Liver (tissue), 9 donors: ENCODE measurements around the gene E2F8. TPM values are rescaled to one million over a fixed set of nuclear protein-coding genes. Genes with fewer than 3 reads are reported as not detected.

Source experiments
- DNase-seq: peaks from one replicate; pipeline ENCODE4 v3.0.0-alpha.2; 2017; ENCODE audit warnings: low spot score
- H3K27ac ChIP-seq, 2 donors: one replicate each; pipeline ENCODE4 v1.7.0; 2013; ENCODE audit warnings: inconsistent platforms in 2 of 2, low read length in 2 of 2, control low read depth in 1 of 2, low read depth in 1 of 2, mild to moderate bottlenecking in 1 of 2
- H3K27me3 ChIP-seq, 4 donors: one replicate each; pipeline versions ENCODE4 v1.6.1 to v1.7.0; 2013; ENCODE audit warnings: low read length in 3 of 4, inconsistent platforms in 1 of 4, mild to moderate bottlenecking in 1 of 4, moderate library complexity in 1 of 4; ENCODE audit not compliant: control insufficient read depth in 4 of 4, insufficient read depth in 4 of 4
- H3K36me3 ChIP-seq, 4 donors: one replicate each; pipeline versions ENCODE4 v1.6.1 to v1.7.0; 2013; ENCODE audit warnings: low read length in 3 of 4, mild to moderate bottlenecking in 3 of 4, low read depth in 1 of 4, moderate library complexity in 1 of 4; ENCODE audit not compliant: control insufficient read depth in 4 of 4, insufficient read depth in 3 of 4
- H3K4me1 ChIP-seq, 4 donors: one replicate each; pipeline versions ENCODE4 v1.6.1 to v1.7.0; 2013; ENCODE audit warnings: low read length in 3 of 4, mild to moderate bottlenecking in 3 of 4, moderate library complexity in 1 of 4; ENCODE audit not compliant: control insufficient read depth in 4 of 4, insufficient read depth in 4 of 4
- H3K4me3 ChIP-seq, 3 donors: one replicate each; pipeline versions ENCODE4 v1.6.1 to v1.7.0; 2013; ENCODE audit warnings: low read length in 3 of 3, control low read depth in 1 of 3, low read depth in 1 of 3, mild to moderate bottlenecking in 1 of 3
- H3K9ac ChIP-seq, 2 donors: one replicate each; pipeline ENCODE4 v1.7.0; 2013; ENCODE audit warnings: low read length in 2 of 2, mild to moderate bottlenecking in 2 of 2, moderate library complexity in 2 of 2, control low read depth in 1 of 2, low read depth in 1 of 2
- H3K9me3 ChIP-seq, 4 donors: one replicate each; pipeline versions ENCODE4 v1.6.1 to v1.7.0; 2013; ENCODE audit warnings: low read length in 3 of 4; ENCODE audit not compliant: control insufficient read depth in 4 of 4
- ATF3 ChIP-seq: IDR thresholded peaks from 2 replicates; pipeline ENCODE4 v1.6.1; 2016; ENCODE audit warnings: antibody characterized with exemption
- CTCF ChIP-seq: fragments of 150-350 bp; IDR thresholded peaks from 2 replicates; pipeline ENCODE4 v1.5.1; 2017; ENCODE audit warnings: improper control_type of control experiment, low read depth, low read length; ENCODE audit not compliant: missing input control
- EGR1 ChIP-seq, 2 donors: IDR thresholded peaks; 2 replicates each; pipeline ENCODE4 v1.6.1; 2016 to 2018; ENCODE audit warnings: antibody characterized with exemption in 2 of 2, low read depth in 2 of 2
- FOXA1 ChIP-seq: IDR thresholded peaks from 2 replicates; pipeline ENCODE4 v1.6.1; 2016; ENCODE audit warnings: antibody characterized with exemption
- FOXA2 ChIP-seq: IDR thresholded peaks from 2 replicates; pipeline ENCODE4 v1.6.1; 2016; ENCODE audit warnings: antibody characterized with exemption
- GABPA ChIP-seq, 2 donors: IDR thresholded peaks in 1 of 2; conservative IDR thresholded peaks in 1 of 2; 2 replicates each; pipeline ENCODE4 v1.6.1; 2016; ENCODE audit warnings: antibody characterized with exemption in 2 of 2, mild to moderate bottlenecking in 1 of 2, moderate library complexity in 1 of 2
- HNF4A ChIP-seq, 2 donors: conservative IDR thresholded peaks; 2 replicates each; pipeline ENCODE4 v1.6.1; 2016; ENCODE audit warnings: antibody characterized with exemption in 2 of 2, mild to moderate bottlenecking in 2 of 2
- HNF4G ChIP-seq: IDR thresholded peaks from 2 replicates; pipeline ENCODE4 v1.6.1; 2016; ENCODE audit warnings: antibody characterized with exemption
- JUND ChIP-seq, 2 donors: IDR thresholded peaks; 2 replicates each; pipeline ENCODE4 v1.6.1; 2016; ENCODE audit warnings: antibody characterized with exemption in 2 of 2
- NR2F2 ChIP-seq: IDR thresholded peaks from 2 replicates; pipeline ENCODE4 v1.6.1; 2016; ENCODE audit warnings: antibody characterized with exemption
- RAD21 ChIP-seq, 2 donors: IDR thresholded peaks; 2 replicates each; pipeline ENCODE4 v1.6.1; 2016; ENCODE audit warnings: antibody characterized with exemption in 2 of 2, mild to moderate bottlenecking in 2 of 2
- REST ChIP-seq: IDR thresholded peaks from 2 replicates; pipeline ENCODE4 v1.6.1; 2016; ENCODE audit warnings: antibody characterized with exemption, mild to moderate bottlenecking
- RXRA ChIP-seq, 2 donors: IDR thresholded peaks; 2 replicates each; pipeline ENCODE4 v1.6.1; 2017 to 2018; ENCODE audit warnings: antibody characterized with exemption in 2 of 2, mild to moderate bottlenecking in 1 of 2
- SP1 ChIP-seq: IDR thresholded peaks from 2 replicates; pipeline ENCODE4 v1.6.1; 2018; ENCODE audit warnings: antibody characterized with exemption, mild to moderate bottlenecking
- TAF1 ChIP-seq: conservative IDR thresholded peaks from 2 replicates; pipeline ENCODE4 v1.6.1; 2016; ENCODE audit warnings: antibody characterized with exemption, mild to moderate bottlenecking
- YY1 ChIP-seq: IDR thresholded peaks from 2 replicates; pipeline ENCODE4 v1.6.1; 2016; ENCODE audit warnings: antibody characterized with exemption, mild to moderate bottlenecking
- ZBTB33 ChIP-seq: IDR thresholded peaks from 2 replicates; pipeline ENCODE4 v1.6.1; 2016; ENCODE audit warnings: antibody characterized with exemption
- WGBS: extraction: QIAGEN DNeasy Blood & Tissue Kit; methylation state at CpG from one replicate; pipeline ENCODE4 v1.1.7; 2013; 5-methylcytosine and 5-hydroxymethylcytosine counted together
- polyA plus RNA-seq, 2 donors: library from polyadenylated mRNA; stranded (reverse) in 1 of 2; unstranded in 1 of 2; fragments of 200-250 nt in 1 of 2; fragments of >200 nt in 1 of 2; fragmentation: Nextera tagmentation in 1 of 2; extraction: Ambion mirVana in 1 of 2; gene quantifications; one replicate each; pipeline versions ENCODE4 v1.2.1 to v1.2.3, GENCODE V29; 2013 to 2015
- total RNA-seq, 2 donors: library from RNA; depleted of rRNA; stranded (reverse); fragments of >200 nt; gene quantifications; one replicate each; pipeline ENCODE4 v1.2.3, GENCODE V29; 2014
- TF ChIP-seq, protein P1 (sequence below): IDR thresholded peaks from 2 replicates; pipeline ENCODE4 v1.6.1; 2016; ENCODE audit warnings: antibody characterized with exemption
- donor health status: healthy.
- donor health status: healthy.
- donor health status: healthy.
- donor health status: healthy.
- donor health status: healthy.

Gene E2F8
- total and polyA plus RNA-seq, 4 donors, result 0.14 to 9.6 (median 0.66) TPM; not detected in 1

GRCh38 chr11:19225581-19225980 is 15.2 kb downstream of the E2F8 start:
- TF ChIP-seq FOXA2 (no peak), ZBTB33 (no peak), YY1 (no peak), HNF4A (conservative IDR thresholded peaks at IDR 0.05) (no peak), HNF4G (no peak)
- no peak overlapping the region for H3K27ac ChIP-seq
- WGBS, result 90% methylated on average over 3 of the region's 3 CpGs
- H3K4me1 ChIP-seq, result no peaks in the 10 kb centered on the region
- H3K9me3 ChIP-seq, result no peaks in the 10 kb centered on the region
- H3K9ac ChIP-seq, result no peak overlapping the region
- no peak overlapping the region for H3K4me3 ChIP-seq
- H3K36me3 ChIP-seq, result no peaks in the 10 kb centered on the region
- H3K27me3 ChIP-seq, result no peaks in the 10 kb centered on the region
- no peak for DNase-seq

- no peak for DNase-seq
- H3K4me3 ChIP-seq, result no peak overlapping the region
Measured at GRCh38 chr11:19225123-19225522, 15.6 kb downstream of the E2F8 start.

More at GRCh38 chr11:19225123-19225522, 15.6 kb downstream of the E2F8 start:
- no peak overlapping the region for H3K27ac ChIP-seq
- H3K4me1 ChIP-seq, result no peaks in the 10 kb centered on the region
- H3K9me3 ChIP-seq, result no peaks in the 10 kb centered on the region
- no peaks in the 10 kb centered on the region for H3K27me3 ChIP-seq
- WGBS, result 93% methylated on average over 6 of the region's 6 CpGs
- TF ChIP-seq JUND (IDR thresholded peaks at IDR 0.05) (no peak), SP1 (no peak), RAD21 (IDR thresholded peaks at IDR 0.05) (no peak), RXRA (IDR thresholded peaks at IDR 0.05) (no peak), HNF4G (no peak), FOXA1 (no peak), YY1 (no peak), EGR1 (IDR thresholded peaks at IDR 0.05; ENCODE audit: low read depth in 2 of 2) (no peak), REST (no peak), FOXA2 (no peak), CTCF (no peak), TAF1 (no peak), ZBTB33 (no peak), NR2F2 (no peak), ATF3 (no peak), HNF4A (conservative IDR thresholded peaks at IDR 0.05) (no peak), GABPA (IDR thresholded peaks at IDR 0.05 in 1 of 2, conservative IDR thresholded peaks at IDR 0.05 in 1 of 2) (no peak)
- TF ChIP-seq, protein P1, sequence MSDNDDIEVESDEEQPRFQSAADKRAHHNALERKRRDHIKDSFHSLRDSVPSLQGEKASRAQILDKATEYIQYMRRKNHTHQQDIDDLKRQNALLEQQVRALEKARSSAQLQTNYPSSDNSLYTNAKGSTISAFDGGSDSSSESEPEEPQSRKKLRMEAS, result no peak
- no peaks in the 10 kb centered on the region for H3K36me3 ChIP-seq
- no peak overlapping the region for H3K9ac ChIP-seq
